Loucy (cell line): Measurements from ENCODE around the gene ARHGEF16.

ENCODE experiments used
- CTCF ChIP-seq: fragments of 200-600 bp; sonication (generic); conservative IDR thresholded peaks from 2 replicates; pipeline ENCODE4 v1.5.1; 2014; ENCODE audit warnings: mild to moderate bottlenecking, antibody characterized with exemption, low read length
- EZH2phosphoT487 ChIP-seq: fragments of 200-600 bp; IDR thresholded peaks from 2 replicates; pipeline ENCODE4 v1.6.1; 2018; ENCODE audit warnings: antibody characterized with exemption, mild to moderate bottlenecking, moderate library complexity, borderline replicate concordance

DNA sequence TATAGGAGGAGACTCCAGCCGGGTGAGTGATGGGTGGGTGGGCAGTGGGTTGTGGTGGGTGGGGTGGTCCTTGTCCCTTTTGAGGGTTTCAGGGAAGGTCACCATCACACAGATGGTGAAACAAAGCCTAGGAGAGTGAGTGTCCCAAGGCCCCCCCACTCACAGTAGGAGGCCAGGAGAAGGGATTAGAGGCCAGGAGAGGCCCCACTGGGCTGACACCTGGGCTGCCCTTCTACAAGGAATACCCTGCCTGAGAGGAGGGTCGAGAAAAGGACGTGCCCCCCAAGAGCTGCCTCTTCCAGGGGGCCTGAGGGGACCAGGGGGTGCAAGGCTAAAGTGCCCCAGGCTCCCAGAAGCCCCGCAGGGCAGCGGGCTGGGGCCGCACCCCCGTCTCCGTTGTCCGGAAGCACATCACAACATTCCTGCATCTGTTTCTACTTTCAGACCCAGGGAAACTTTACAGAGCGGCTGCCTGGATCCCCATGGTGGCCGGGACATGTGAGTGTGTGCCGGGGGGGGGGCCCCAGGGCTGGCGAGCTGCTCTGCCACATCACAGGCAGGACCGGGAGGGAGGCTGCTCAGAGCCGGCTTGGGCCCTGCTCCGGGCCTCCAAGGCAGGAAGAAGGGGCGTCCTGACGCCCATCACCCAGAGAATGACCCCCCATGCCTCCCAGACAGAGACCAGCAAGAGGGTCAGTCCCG lies 68.2 kb downstream of the ARHGEF16 start:
- TF ChIP-seq CTCF (no peak), EZH2phosphoT487 (no peak)
